Activated CD4-positive, alpha-beta T cell treated with anti-CD3 and anti-CD28 coated beads for 1 hour (primary cell): ENCODE results near the gene WDR45.
A peak's percentile ranks its signal among the peaks of the same experiment; 100 is the strongest.

Experiments used
- DNase-seq: peaks from one replicate; pipeline ENCODE4 v3.0.0-alpha.2; 2020

Gene WDR45

GRCh38 chrX:49073601-49074575 lies 5.8 kb downstream of the WDR45 start, which contains the start of gene PRAF2:
Gene PRAF2, minus strand, starts transcription at chrX:49074002. Its CDS starts 15 bp downstream, at chrX:49073987.
- peak; percentile 85 for DNase-seq

GRCh38 chrX:49072712-49073095 lies 7.0 kb downstream of the WDR45 start:
- DNase-seq, result no peak

- no peak for DNase-seq
These were observed 7.6 kb downstream of the WDR45 start for GRCh38 chrX:49071877-49072711.

- no peak for DNase-seq
These were observed 8.7 kb downstream of the WDR45 start for GRCh38 chrX:49070988-49071387.

- DNase-seq, result no peak
These were observed 10.6 kb downstream of the WDR45 start for GRCh38 chrX:49069038-49069437.

- DNase-seq, result no peak
These were observed 12.2 kb downstream of the WDR45 start for GRCh38 chrX:49067285-49068120.

- DNase-seq, result no peak
These were observed 13.0 kb downstream of the WDR45 start for GRCh38 chrX:49066690-49067089.

GRCh38 chrX:49066278-49066677 lies 13.4 kb downstream of the WDR45 start:
- no peak for DNase-seq

- no peak for DNase-seq
These were observed 15.0 kb downstream of the WDR45 start for GRCh38 chrX:49064735-49065134.

- no peak for DNase-seq
These were observed 15.4 kb downstream of the WDR45 start for GRCh38 chrX:49064303-49064702.

- DNase-seq, result no peak
These were observed 16.0 kb downstream of the WDR45 start for GRCh38 chrX:49063715-49064114.

GRCh38 chrX:49061916-49062315 lies 17.8 kb downstream of the WDR45 start:
- no peak for DNase-seq

- DNase-seq, result no peak
These were observed 18.2 kb downstream of the WDR45 start for GRCh38 chrX:49061490-49061889.

- no peak for DNase-seq
These were observed 18.8 kb downstream of the WDR45 start for GRCh38 chrX:49060914-49061313.

- no peak for DNase-seq
These were observed 20.0 kb downstream of the WDR45 start for GRCh38 chrX:49059681-49060085.

GRCh38 chrX:49059201-49059600 lies 20.5 kb downstream of the WDR45 start:
- DNase-seq, result no peak

GRCh38 chrX:49058794-49059193 lies 20.9 kb downstream of the WDR45 start, which contains the start of gene CCDC120:
Gene CCDC120, plus strand, starts transcription at chrX:49058999. Its CDS starts 3,043 bp downstream, at chrX:49062042.
- DNase-seq, result no peak

- DNase-seq, result no peak
These were observed 25.5 kb downstream of the WDR45 start for GRCh38 chrX:49054073-49054762.

GRCh38 chrX:49053223-49054072 lies 26.2 kb downstream of the WDR45 start:
- peak; percentile 42 for DNase-seq

GRCh38 chrX:49043987-49044281 lies 35.8 kb downstream of the WDR45 start:
- no peak for DNase-seq
